CD4-positive, alpha-beta T cell (primary cell): ENCODE measurements around the gene SP2. TPM values are rescaled to one million over a fixed set of nuclear protein-coding genes. Genes with fewer than 3 reads are reported as not detected.

Experiments
- ATAC-seq: fragments of 200-7000 bp; cut with Tn5 transposase; one replicate; pipeline ENCODE4 v1.10.0; 2022; ENCODE audit warnings: mild to moderate bottlenecking; ENCODE audit not compliant: poor library complexity
- CTCF ChIA-PET: fragments of 350-600 bp; sonication (Branson Sonifier 250); formaldehyde crosslinking; loops from one replicate; lab custom pipeline; 2021; ENCODE audit warnings: antibody characterized with exemption, inconsistent platforms; lab: Charles Lee
- POLR2A ChIA-PET: fragments of 350-600 bp; sonication (Branson Sonifier 250); formaldehyde crosslinking; loops from one replicate; lab custom pipeline; 2021; ENCODE audit warnings: antibody characterized with exemption, inconsistent platforms; lab: Charles Lee
- DNase-seq, 14 experiments: peaks; one replicate each; pipeline ENCODE4 v3.0.0-alpha.2; 2013 to 2020; ENCODE audit warnings: mixed read lengths in 2 of 14
- H3K27ac ChIP-seq, 2 donors: one replicate each; pipeline versions ENCODE4 v1.5.1 to v1.7.0; 2013; ENCODE audit warnings: low read length in 2 of 2, low read depth in 1 of 2, mild to moderate bottlenecking in 1 of 2
- H3K27me3 ChIP-seq, 2 experiments: 1 replicate in 1 of 2; 2 replicates in 1 of 2; pipeline versions ENCODE4 v1.6.1 to v1.7.0; 2013; ENCODE audit warnings: low read length in 2 of 2, control low read depth in 1 of 2, mild to moderate bottlenecking in 1 of 2, moderate library complexity in 1 of 2; ENCODE audit not compliant: insufficient read depth in 2 of 2, control insufficient read depth in 1 of 2
- H3K36me3 ChIP-seq: one replicate; pipeline ENCODE4 v1.6.1; 2013; ENCODE audit warnings: low read length, control low read depth; ENCODE audit not compliant: insufficient read depth
- H3K4me1 ChIP-seq: one replicate; pipeline ENCODE4 v1.6.1; 2013; ENCODE audit warnings: low read length, control low read depth; ENCODE audit not compliant: insufficient read depth
- H3K4me3 ChIP-seq: one replicate; pipeline ENCODE4 v1.5.1; 2013; ENCODE audit warnings: mild to moderate bottlenecking, low read length, moderate library complexity
- H3K9me3 ChIP-seq, 2 experiments: 1 replicate in 1 of 2; 2 replicates in 1 of 2; pipeline versions ENCODE4 v1.6.1 to v1.7.0; 2013; ENCODE audit warnings: low read length in 2 of 2, mild to moderate bottlenecking in 2 of 2, control low read depth in 1 of 2, moderate library complexity in 1 of 2; ENCODE audit not compliant: control insufficient read depth in 1 of 2, insufficient read depth in 1 of 2
- H3K27ac Mint-ChIP-seq: one replicate; pipeline ENCODE4 v1.8.0; 2020; ENCODE audit warnings: mixed read lengths
- H3K27me3 Mint-ChIP-seq: one replicate; pipeline ENCODE4 v1.8.0; 2021; ENCODE audit warnings: mixed read lengths
- H3K36me3 Mint-ChIP-seq: one replicate; pipeline ENCODE4 v1.8.0; 2021; ENCODE audit warnings: low read depth, mixed read lengths
- H3K4me1 Mint-ChIP-seq: one replicate; pipeline ENCODE4 v1.8.0; 2021; ENCODE audit warnings: low read depth, mixed read lengths
- H3K4me3 Mint-ChIP-seq: one replicate; pipeline ENCODE4 v1.8.0; 2020; ENCODE audit warnings: mild to moderate bottlenecking, mixed read lengths
- H3K9me3 Mint-ChIP-seq: one replicate; pipeline ENCODE4 v1.8.0; 2020; ENCODE audit warnings: mixed read lengths
- intact Hi-C, 2 experiments: fragments of 100-400 bp; cut with DNase I in 1 of 2; cut with micrococcal nuclease in 1 of 2; formaldehyde crosslinking; loops; one replicate each; pipeline versions ENCODE4 v1.15.1 to v1.9.0; 2023 to 2025; cut with DNase I, micrococcal nuclease
- total RNA-seq, 174 experiments: library from RNA in 2 of 174; stranded (reverse) in 2 of 174; gene quantifications; one replicate each; pipeline ENCODE4 v1.2.3 and lab custom pipeline; 2021 to 2026
- TF ChIP-seq, protein P1 (sequence below): fragments of 200-600 bp; IDR thresholded peaks from one replicate; pipeline ENCODE4 v1.8.0; 2022; ENCODE audit warnings: antibody characterized with exemption, mild to moderate bottlenecking

SP2 gene
- total RNA-seq, 2 experiments from 2014 or later = 19.9 to 21.5 TPM

DNA sequence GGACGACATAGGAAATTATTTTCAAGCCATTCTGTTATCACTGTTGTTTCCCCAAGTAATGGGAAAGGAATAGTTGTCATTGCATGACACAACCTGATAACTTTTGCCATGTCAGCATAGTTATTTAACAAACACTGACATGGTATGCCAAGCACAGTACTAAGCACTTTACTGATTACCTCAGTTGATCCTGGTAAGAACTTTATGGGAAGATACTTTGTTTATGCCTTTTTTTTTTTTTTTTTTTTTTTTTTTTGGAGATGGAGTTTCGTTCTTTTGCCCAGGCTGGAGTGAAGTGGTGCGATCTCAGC, 29.6 kb downstream of the SP2 start:
- CTCF ChIA-PET = interaction anchor here (0.6 to 0.7 kb wide), 3 partner anchors 10 to 160 kb away, joined by 3 read pairs; no protein-coding TSS in a partner anchor
- H3K36me3 Mint-ChIP-seq = peaks cover 77% of the 10 kb centered on the region
- H3K4me1 Mint-ChIP-seq = no peaks in the 10 kb centered on the region
- peaks cover 74% of the 10 kb centered on the region for H3K36me3 ChIP-seq
- no peak overlapping the region for H3K27ac Mint-ChIP-seq
- H3K9me3 Mint-ChIP-seq = no peaks in the 10 kb centered on the region
- POLR2A ChIA-PET = no interaction called here
- ATAC-seq = no peak
- DNase-seq = no peak
- intact Hi-C loops = no loop called here
- H3K27me3 Mint-ChIP-seq = no peaks in the 10 kb centered on the region
- H3K9me3 ChIP-seq = no peaks in the 10 kb centered on the region
- TF ChIP-seq, protein P1, sequence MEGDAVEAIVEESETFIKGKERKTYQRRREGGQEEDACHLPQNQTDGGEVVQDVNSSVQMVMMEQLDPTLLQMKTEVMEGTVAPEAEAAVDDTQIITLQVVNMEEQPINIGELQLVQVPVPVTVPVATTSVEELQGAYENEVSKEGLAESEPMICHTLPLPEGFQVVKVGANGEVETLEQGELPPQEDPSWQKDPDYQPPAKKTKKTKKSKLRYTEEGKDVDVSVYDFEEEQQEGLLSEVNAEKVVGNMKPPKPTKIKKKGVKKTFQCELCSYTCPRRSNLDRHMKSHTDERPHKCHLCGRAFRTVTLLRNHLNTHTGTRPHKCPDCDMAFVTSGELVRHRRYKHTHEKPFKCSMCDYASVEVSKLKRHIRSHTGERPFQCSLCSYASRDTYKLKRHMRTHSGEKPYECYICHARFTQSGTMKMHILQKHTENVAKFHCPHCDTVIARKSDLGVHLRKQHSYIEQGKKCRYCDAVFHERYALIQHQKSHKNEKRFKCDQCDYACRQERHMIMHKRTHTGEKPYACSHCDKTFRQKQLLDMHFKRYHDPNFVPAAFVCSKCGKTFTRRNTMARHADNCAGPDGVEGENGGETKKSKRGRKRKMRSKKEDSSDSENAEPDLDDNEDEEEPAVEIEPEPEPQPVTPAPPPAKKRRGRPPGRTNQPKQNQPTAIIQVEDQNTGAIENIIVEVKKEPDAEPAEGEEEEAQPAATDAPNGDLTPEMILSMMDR = no peak
- H3K27ac ChIP-seq = no peak overlapping the region
- H3K27me3 ChIP-seq = no peaks in the 10 kb centered on the region
- H3K4me3 Mint-ChIP-seq = no peak overlapping the region
- no peaks in the 10 kb centered on the region for H3K4me1 ChIP-seq
- H3K4me3 ChIP-seq = no peak overlapping the region

- no peaks in the 10 kb centered on the region for H3K4me1 ChIP-seq
- DNase-seq = no peak
- no peaks in the 10 kb centered on the region for H3K27me3 ChIP-seq
- no peak for ATAC-seq
- H3K4me1 Mint-ChIP-seq = no peaks in the 10 kb centered on the region
- intact Hi-C loops = no loop called here
- H3K4me3 ChIP-seq = no peak overlapping the region
- H3K9me3 ChIP-seq = no peaks in the 10 kb centered on the region
- H3K36me3 Mint-ChIP-seq = peaks cover 65% of the 10 kb centered on the region
- H3K27me3 Mint-ChIP-seq = no peaks in the 10 kb centered on the region
- TF ChIP-seq, protein P1 = no peak
- POLR2A ChIA-PET = no interaction called here
- no peak overlapping the region for H3K4me3 Mint-ChIP-seq
- no peaks in the 10 kb centered on the region for H3K9me3 Mint-ChIP-seq
- no peak overlapping the region for H3K27ac ChIP-seq
- H3K36me3 ChIP-seq = peaks cover 72% of the 10 kb centered on the region
- H3K27ac Mint-ChIP-seq = no peak overlapping the region
- CTCF ChIA-PET = no interaction called here
Measured at GRCh38 chr17:47927821-47928400, 31.9 kb downstream of the SP2 start.

DNA sequence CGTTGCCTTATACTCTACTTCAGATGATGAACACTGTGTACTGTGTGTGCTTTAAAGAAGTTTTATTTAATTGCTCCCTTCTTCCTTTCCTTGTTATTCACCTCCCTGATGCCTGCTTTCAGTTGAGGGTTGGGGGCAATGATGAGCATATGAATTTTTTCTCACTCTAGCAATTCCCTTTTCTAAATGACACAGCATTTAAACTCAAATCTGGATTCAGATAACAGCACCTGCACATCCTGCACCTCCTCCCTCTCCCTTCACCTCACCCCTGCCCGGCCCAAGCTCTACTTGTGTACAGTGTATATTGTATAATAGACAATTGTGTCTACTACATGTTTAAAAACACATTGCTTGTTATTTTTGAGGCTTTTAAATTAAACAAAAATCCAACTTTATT, 32.4 kb downstream of the SP2 start:
- Mint-ChIP-seq H3K27ac (no peak overlapping the region), H3K4me3 (no peak overlapping the region), H3K27me3 (no peaks in the 10 kb centered on the region), H3K36me3 (peaks cover 60% of the 10 kb centered on the region), H3K4me1 (no peaks in the 10 kb centered on the region), H3K9me3 (no peaks in the 10 kb centered on the region)
- ChIA-PET POLR2A (interaction anchor here (0.9 kb wide), 1 partner anchor 33 kb away, joined by 3 read pairs; no protein-coding TSS in a partner anchor), CTCF (no interaction called here)
- H3K9me3 ChIP-seq = no peaks in the 10 kb centered on the region
- peaks cover 67% of the 10 kb centered on the region for H3K36me3 ChIP-seq
- no peak overlapping the region for H3K27ac ChIP-seq
- no peak for ATAC-seq
- DNase-seq = no peak
- TF ChIP-seq, protein P1 = no peak
- H3K27me3 ChIP-seq = no peaks in the 10 kb centered on the region
- no peak overlapping the region for H3K4me3 ChIP-seq
- no peaks in the 10 kb centered on the region for H3K4me1 ChIP-seq
- intact Hi-C loops = no loop called here
